Measurements from ENCODE around the gene NCF4.

GRCh38 chr22:36863979-36864378 lies 3.2 kb downstream of the NCF4 start:
- TF ChIP-seq CTCF (IDR thresholded peaks at IDR 0.05), result no peak
- TF ChIP-seq POLR2A (IDR thresholded peaks at IDR 0.05), result no peak
